HepG2 (cell line): ENCODE results near the gene TPGS1. TPM values are rescaled to one million over a fixed set of nuclear protein-coding genes. Genes with fewer than 3 reads are reported as not detected.

Experiments used
- GATAD2A ChIP-seq: IDR thresholded peaks from 2 replicates; pipeline ENCODE4 v1.6.1; 2016
- HIVEP1 ChIP-seq: sonication (generic); formaldehyde crosslinking; IDR thresholded peaks from 2 replicates; pipeline ENCODE4 v1.4.0; 2020; ENCODE audit warnings: mild to moderate bottlenecking, missing genetic modification reagents
- HNF4G ChIP-seq, 2 experiments: sonication (generic) in 1 of 2; formaldehyde crosslinking in 1 of 2; IDR thresholded peaks; 2 replicates each; pipeline versions ENCODE4 v1.4.0 to v1.6.1; 2011 to 2020; ENCODE audit warnings: borderline replicate concordance in 2 of 2, low read depth in 2 of 2, mild to moderate bottlenecking in 2 of 2, low read length in 1 of 2, missing genetic modification reagents in 1 of 2, moderate library complexity in 1 of 2
- PAF1 ChIP-seq: IDR thresholded peaks from 2 replicates; pipeline ENCODE4 v1.6.1; 2016; ENCODE audit warnings: missing genetic modification reagents, missing compliant biosample characterization
- SRY ChIP-seq: sonication (generic); formaldehyde crosslinking; IDR thresholded peaks from 2 replicates; pipeline ENCODE4 v1.8.0; 2022; ENCODE audit warnings: mild to moderate bottlenecking, missing genetic modification reagents
- ZFP41 ChIP-seq: sonication (generic); formaldehyde crosslinking; IDR thresholded peaks from 2 replicates; pipeline ENCODE4 v1.4.0; 2020; ENCODE audit warnings: mild to moderate bottlenecking, missing genetic modification reagents, borderline replicate concordance
- ZNF235 ChIP-seq: sonication (generic); formaldehyde crosslinking; IDR thresholded peaks from 2 replicates; pipeline ENCODE4 v1.8.1; 2023; ENCODE audit warnings: mild to moderate bottlenecking, missing genetic modification reagents, borderline replicate concordance
- ZNF740 ChIP-seq: sonication (generic); formaldehyde crosslinking; IDR thresholded peaks from 2 replicates; pipeline ENCODE4 v1.4.0; 2020; ENCODE audit warnings: missing genetic modification reagents
- ZNF777 ChIP-seq: sonication (generic); formaldehyde crosslinking; IDR thresholded peaks from 2 replicates; pipeline ENCODE4 v1.4.0; 2020; ENCODE audit warnings: missing genetic modification reagents
- ZNF816 ChIP-seq: sonication (generic); formaldehyde crosslinking; IDR thresholded peaks from 2 replicates; pipeline ENCODE4 v1.8.0; 2022; ENCODE audit warnings: missing genetic modification reagents, mild to moderate bottlenecking, borderline replicate concordance
- polyA plus RNA-seq, 8 experiments: library from polyadenylated mRNA; depleted of rRNA in 3 of 8; stranded (reverse) in 7 of 8; unstranded in 1 of 8; fragments of >200 nt; fragmentation: Illumina TruSeq in 4 of 8; extraction: Trizol in 4 of 8; gene quantifications; 2 replicates each; pipeline versions ENCODE4 v1.2.1 to v1.2.3, GENCODE V29; 2011 to 2016; ENCODE audit warnings: low read depth in 4 of 8, missing spikeins in 1 of 8, mixed read lengths in 1 of 8; ENCODE audit not compliant: insufficient read depth in 1 of 8
- total RNA-seq, 5 experiments: library from RNA; depleted of rRNA; stranded (reverse); fragments of >200 nt; fragmentation: Illumina TruSeq; extraction: Trizol; gene quantifications; 2 replicates each; pipeline ENCODE4 v1.2.3, GENCODE V29; 2016; ENCODE audit warnings: low read depth in 1 of 5
- TF ChIP-seq, protein P1 (sequence below): IDR thresholded peaks from 2 replicates; pipeline ENCODE4 v1.6.1; 2016; ENCODE audit warnings: low read depth
- TF ChIP-seq, protein P2 (sequence below): sonication (generic); formaldehyde crosslinking; IDR thresholded peaks from 2 replicates; pipeline ENCODE4 v1.9.0; 2022; ENCODE audit warnings: missing genetic modification reagents, mild to moderate bottlenecking, borderline replicate concordance
- TF ChIP-seq, protein P3 (sequence below): sonication (generic); formaldehyde crosslinking; IDR thresholded peaks from 2 replicates; pipeline ENCODE4 v1.5.0; 2020; ENCODE audit warnings: mild to moderate bottlenecking, missing genetic modification reagents
- TF ChIP-seq, protein P4 (sequence below): IDR thresholded peaks from 2 replicates; pipeline ENCODE4 v1.4.0; 2020; ENCODE audit warnings: mild to moderate bottlenecking, missing genetic modification reagents
- TF ChIP-seq, protein P5 (sequence below): sonication (generic); formaldehyde crosslinking; IDR thresholded peaks from 2 replicates; pipeline ENCODE4 v1.5.1; 2020; ENCODE audit warnings: missing genetic modification reagents, mild to moderate bottlenecking, borderline replicate concordance

Gene TPGS1
- total and polyA plus RNA-seq, 2 of the 13 experiments (the other 11 are each of a cell fraction or from before 2014, with no cell fraction given), result 1.1 to 6.2 TPM

GRCh38 chr19:488505-489417 lies 18.5 kb upstream of the TPGS1 start (continued):
- TF ChIP-seq, protein P1, sequence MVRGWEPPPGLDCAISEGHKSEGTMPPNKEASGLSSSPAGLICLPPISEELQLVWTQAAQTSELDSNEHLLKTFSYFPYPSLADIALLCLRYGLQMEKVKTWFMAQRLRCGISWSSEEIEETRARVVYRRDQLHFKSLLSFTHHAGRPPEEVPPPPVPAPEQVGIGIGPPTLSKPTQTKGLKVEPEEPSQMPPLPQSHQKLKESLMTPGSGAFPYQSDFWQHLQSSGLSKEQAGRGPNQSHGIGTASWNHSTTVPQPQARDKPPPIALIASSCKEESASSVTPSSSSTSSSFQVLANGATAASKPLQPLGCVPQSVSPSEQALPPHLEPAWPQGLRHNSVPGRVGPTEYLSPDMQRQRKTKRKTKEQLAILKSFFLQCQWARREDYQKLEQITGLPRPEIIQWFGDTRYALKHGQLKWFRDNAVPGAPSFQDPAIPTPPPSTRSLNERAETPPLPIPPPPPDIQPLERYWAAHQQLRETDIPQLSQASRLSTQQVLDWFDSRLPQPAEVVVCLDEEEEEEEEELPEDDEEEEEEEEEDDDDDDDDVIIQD (CRISPR knock-in tag), result no peak
- TF ChIP-seq, protein P2, sequence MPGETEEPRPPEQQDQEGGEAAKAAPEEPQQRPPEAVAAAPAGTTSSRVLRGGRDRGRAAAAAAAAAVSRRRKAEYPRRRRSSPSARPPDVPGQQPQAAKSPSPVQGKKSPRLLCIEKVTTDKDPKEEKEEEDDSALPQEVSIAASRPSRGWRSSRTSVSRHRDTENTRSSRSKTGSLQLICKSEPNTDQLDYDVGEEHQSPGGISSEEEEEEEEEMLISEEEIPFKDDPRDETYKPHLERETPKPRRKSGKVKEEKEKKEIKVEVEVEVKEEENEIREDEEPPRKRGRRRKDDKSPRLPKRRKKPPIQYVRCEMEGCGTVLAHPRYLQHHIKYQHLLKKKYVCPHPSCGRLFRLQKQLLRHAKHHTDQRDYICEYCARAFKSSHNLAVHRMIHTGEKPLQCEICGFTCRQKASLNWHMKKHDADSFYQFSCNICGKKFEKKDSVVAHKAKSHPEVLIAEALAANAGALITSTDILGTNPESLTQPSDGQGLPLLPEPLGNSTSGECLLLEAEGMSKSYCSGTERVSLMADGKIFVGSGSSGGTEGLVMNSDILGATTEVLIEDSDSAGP, result peak; percentile 62; the same call in 1 of the 2 replicates
- TF ChIP-seq GATAD2A (CRISPR knock-in tag), result no peak
- TF ChIP-seq ZNF816 (CRISPR knock-in tag), result no peak; the same call in 1 of the 2 replicates
- no peak for TF ChIP-seq ZFP41 (CRISPR knock-in tag)
- TF ChIP-seq SRY (CRISPR knock-in tag), result no peak
- peak; percentile 48; the same call in 1 of the 2 replicates for TF ChIP-seq ZNF740 (CRISPR knock-in tag)
- TF ChIP-seq, protein P3, sequence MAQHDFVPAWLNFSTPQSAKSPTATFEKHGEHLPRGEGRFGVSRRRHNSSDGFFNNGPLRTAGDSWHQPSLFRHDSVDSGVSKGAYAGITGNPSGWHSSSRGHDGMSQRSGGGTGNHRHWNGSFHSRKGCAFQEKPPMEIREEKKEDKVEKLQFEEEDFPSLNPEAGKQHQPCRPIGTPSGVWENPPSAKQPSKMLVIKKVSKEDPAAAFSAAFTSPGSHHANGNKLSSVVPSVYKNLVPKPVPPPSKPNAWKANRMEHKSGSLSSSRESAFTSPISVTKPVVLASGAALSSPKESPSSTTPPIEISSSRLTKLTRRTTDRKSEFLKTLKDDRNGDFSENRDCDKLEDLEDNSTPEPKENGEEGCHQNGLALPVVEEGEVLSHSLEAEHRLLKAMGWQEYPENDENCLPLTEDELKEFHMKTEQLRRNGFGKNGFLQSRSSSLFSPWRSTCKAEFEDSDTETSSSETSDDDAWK (CRISPR knock-in tag), result no peak
- peak; percentile 79 for TF ChIP-seq ZNF777 (CRISPR knock-in tag)
- TF ChIP-seq HIVEP1, result no peak; the same call in 1 of the 2 replicates
- TF ChIP-seq, protein P4, sequence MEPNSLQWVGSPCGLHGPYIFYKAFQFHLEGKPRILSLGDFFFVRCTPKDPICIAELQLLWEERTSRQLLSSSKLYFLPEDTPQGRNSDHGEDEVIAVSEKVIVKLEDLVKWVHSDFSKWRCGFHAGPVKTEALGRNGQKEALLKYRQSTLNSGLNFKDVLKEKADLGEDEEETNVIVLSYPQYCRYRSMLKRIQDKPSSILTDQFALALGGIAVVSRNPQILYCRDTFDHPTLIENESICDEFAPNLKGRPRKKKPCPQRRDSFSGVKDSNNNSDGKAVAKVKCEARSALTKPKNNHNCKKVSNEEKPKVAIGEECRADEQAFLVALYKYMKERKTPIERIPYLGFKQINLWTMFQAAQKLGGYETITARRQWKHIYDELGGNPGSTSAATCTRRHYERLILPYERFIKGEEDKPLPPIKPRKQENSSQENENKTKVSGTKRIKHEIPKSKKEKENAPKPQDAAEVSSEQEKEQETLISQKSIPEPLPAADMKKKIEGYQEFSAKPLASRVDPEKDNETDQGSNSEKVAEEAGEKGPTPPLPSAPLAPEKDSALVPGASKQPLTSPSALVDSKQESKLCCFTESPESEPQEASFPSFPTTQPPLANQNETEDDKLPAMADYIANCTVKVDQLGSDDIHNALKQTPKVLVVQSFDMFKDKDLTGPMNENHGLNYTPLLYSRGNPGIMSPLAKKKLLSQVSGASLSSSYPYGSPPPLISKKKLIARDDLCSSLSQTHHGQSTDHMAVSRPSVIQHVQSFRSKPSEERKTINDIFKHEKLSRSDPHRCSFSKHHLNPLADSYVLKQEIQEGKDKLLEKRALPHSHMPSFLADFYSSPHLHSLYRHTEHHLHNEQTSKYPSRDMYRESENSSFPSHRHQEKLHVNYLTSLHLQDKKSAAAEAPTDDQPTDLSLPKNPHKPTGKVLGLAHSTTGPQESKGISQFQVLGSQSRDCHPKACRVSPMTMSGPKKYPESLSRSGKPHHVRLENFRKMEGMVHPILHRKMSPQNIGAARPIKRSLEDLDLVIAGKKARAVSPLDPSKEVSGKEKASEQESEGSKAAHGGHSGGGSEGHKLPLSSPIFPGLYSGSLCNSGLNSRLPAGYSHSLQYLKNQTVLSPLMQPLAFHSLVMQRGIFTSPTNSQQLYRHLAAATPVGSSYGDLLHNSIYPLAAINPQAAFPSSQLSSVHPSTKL (CRISPR knock-in tag), result 0 out of 2 replicates have a peak, but pooled peaks have one; percentile 31
- TF ChIP-seq PAF1, result no peak
- TF ChIP-seq, protein P5, sequence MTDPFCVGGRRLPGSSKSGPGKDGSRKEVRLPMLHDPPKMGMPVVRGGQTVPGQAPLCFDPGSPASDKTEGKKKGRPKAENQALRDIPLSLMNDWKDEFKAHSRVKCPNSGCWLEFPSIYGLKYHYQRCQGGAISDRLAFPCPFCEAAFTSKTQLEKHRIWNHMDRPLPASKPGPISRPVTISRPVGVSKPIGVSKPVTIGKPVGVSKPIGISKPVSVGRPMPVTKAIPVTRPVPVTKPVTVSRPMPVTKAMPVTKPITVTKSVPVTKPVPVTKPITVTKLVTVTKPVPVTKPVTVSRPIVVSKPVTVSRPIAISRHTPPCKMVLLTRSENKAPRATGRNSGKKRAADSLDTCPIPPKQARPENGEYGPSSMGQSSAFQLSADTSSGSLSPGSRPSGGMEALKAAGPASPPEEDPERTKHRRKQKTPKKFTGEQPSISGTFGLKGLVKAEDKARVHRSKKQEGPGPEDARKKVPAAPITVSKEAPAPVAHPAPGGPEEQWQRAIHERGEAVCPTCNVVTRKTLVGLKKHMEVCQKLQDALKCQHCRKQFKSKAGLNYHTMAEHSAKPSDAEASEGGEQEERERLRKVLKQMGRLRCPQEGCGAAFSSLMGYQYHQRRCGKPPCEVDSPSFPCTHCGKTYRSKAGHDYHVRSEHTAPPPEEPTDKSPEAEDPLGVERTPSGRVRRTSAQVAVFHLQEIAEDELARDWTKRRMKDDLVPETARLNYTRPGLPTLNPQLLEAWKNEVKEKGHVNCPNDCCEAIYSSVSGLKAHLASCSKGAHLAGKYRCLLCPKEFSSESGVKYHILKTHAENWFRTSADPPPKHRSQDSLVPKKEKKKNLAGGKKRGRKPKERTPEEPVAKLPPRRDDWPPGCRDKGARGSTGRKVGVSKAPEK (CRISPR knock-in tag), result no peak
- TF ChIP-seq ZNF235 (CRISPR knock-in tag), result no peak; the same call in 1 of the 2 replicates
- TF ChIP-seq HNF4G (IDR thresholded peaks at IDR 0.05; ENCODE audit: borderline replicate concordance, low read depth, low read length), result no peak; the same call in 1 of the 2 replicates
- TF ChIP-seq HNF4G (CRISPR knock-in tag; IDR thresholded peaks at IDR 0.05; ENCODE audit: borderline replicate concordance, low read depth), result no peak; the same call in 1 of the 2 replicates
